Measurements from ENCODE around the gene ME3.

ME3 gene

DNA sequence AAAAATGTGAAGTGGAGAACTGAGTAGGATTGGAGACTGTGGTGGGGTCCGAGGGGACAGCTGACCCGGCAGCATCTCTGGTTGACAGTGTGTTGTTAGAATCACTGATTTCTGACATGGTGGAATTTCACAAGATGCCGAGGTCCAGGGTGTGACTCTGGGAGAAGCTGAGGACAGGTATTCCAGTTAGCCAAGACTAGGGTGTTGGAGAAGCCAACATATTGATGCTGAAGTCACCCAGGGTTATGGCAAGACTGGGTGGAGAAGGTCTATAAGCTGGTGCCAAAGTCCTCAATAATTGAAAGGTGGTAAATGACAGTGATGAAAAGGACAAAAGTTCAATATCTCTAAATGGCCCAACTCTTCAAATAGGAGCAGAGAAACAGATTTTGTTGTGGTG lies 86.1 kb downstream of the ME3 start:
- Histone ChIP-seq H3K9ac (ENCODE audit: low read depth, low read length, poor library complexity) (no peak overlapping the region), H2BK5ac (ENCODE audit: low read length) (no peak overlapping the region), H3K14ac (ENCODE audit: low read length) (no peak overlapping the region), H4K8ac (ENCODE audit: low read depth, low read length) (no peak overlapping the region), H2BK15ac (ENCODE audit: low read length) (no peak overlapping the region), H3K4me3 (ENCODE audit: low read length in 2 of 2) (no peak overlapping the region), H2AFZ (ENCODE audit: low read length) (no peak overlapping the region), H2AK5ac (ENCODE audit: low read depth, low read length) (no peak overlapping the region), H3K4ac (ENCODE audit: low read length) (no peak overlapping the region), H4K91ac (ENCODE audit: low read depth, low read length, poor library complexity) (no peak overlapping the region), H3K4me2 (ENCODE audit: insufficient read depth, low read length, poor library complexity, severe bottlenecking) (no peak overlapping the region), H3K18ac (ENCODE audit: low read length) (peak overlapping the region; percentile 40), H3K4me1 (ENCODE audit: control insufficient read depth in 2 of 2, insufficient read depth in 1 of 2, low read depth in 1 of 2, low read length in 2 of 2) (peaks cover 30 to 40% of the 10 kb centered on the region in 2 donors), H3K23ac (ENCODE audit: low read depth, low read length, poor library complexity) (no peak overlapping the region), H3K27me3 (ENCODE audit: control insufficient read depth in 3 of 3, insufficient read depth in 3 of 3, low read depth in 1 of 3, low read length in 3 of 3) (no peaks in the 10 kb centered on the region), H2BK12ac (ENCODE audit: low read length) (no peak overlapping the region), H2BK120ac (ENCODE audit: low read depth, low read length) (no peak overlapping the region), H3K79me1 (ENCODE audit: low read depth, low read length) (peaks cover 3% of the 10 kb centered on the region), H3K27ac (replicated peaks; ENCODE audit: low read length) (no peak overlapping the region), H3K36me3 (replicated peaks in 1 of 2; ENCODE audit: control insufficient read depth in 2 of 2, insufficient read depth in 2 of 2, low read length in 2 of 2) (no peaks in the 10 kb centered on the region), H3K9me3 (replicated peaks in 1 of 2; ENCODE audit: control insufficient read depth in 2 of 2, insufficient read depth in 1 of 2, low read depth in 1 of 2, low read length in 2 of 2) (no peaks in the 10 kb centered on the region)
- no peak for DNase-seq (ENCODE audit: low spot score)
- no CpG with 5 or more reads among the region's 3 CpGs for whole genome bisulfite sequencing, 2 donors (ENCODE audit: extremely low coverage in 2 of 2, insufficient read length in 2 of 2, insufficient replicate concordance in 1 of 2)

DNA sequence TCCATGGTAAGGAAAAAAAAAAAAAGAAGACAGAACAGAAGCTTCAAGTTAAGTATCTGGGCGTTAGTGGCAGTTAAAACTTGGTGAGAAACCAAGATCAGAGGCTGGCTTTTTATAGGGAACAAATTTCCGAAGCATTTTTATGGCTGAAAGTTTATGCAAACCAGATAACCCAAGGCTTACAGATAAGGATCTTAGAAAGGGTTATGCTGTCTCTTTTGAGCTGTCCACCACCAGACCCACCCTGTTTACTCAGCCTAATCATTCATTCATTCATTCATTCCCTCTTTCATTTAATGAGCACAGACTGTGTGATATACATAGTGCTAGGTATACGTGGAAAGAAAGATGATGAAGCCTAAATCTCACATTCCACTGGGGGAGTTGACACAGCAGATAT lies 89.5 kb downstream of the ME3 start:
- Histone ChIP-seq H2BK12ac (ENCODE audit: low read length) (no peak overlapping the region), H3K4me3 (ENCODE audit: low read length in 2 of 2) (no peak overlapping the region), H3K9ac (ENCODE audit: low read depth, low read length, poor library complexity) (no peak overlapping the region), H3K27me3 (ENCODE audit: control insufficient read depth in 3 of 3, insufficient read depth in 3 of 3, low read depth in 1 of 3, low read length in 3 of 3) (no peaks in the 10 kb centered on the region), H3K14ac (ENCODE audit: low read length) (no peak overlapping the region), H2AFZ (ENCODE audit: low read length) (no peak overlapping the region), H2BK120ac (ENCODE audit: low read depth, low read length) (no peak overlapping the region), H3K4me2 (ENCODE audit: insufficient read depth, low read length, poor library complexity, severe bottlenecking) (no peak overlapping the region), H3K4me1 (ENCODE audit: control insufficient read depth in 2 of 2, insufficient read depth in 1 of 2, low read depth in 1 of 2, low read length in 2 of 2) (peaks cover under 1 to 26% of the 10 kb centered on the region in 2 donors), H2BK5ac (ENCODE audit: low read length) (no peak overlapping the region), H3K79me1 (ENCODE audit: low read depth, low read length) (peaks cover 5% of the 10 kb centered on the region), H2BK15ac (ENCODE audit: low read length) (no peak overlapping the region), H3K4ac (ENCODE audit: low read length) (no peak overlapping the region), H4K8ac (ENCODE audit: low read depth, low read length) (no peak overlapping the region), H3K18ac (ENCODE audit: low read length) (no peak overlapping the region), H3K23ac (ENCODE audit: low read depth, low read length, poor library complexity) (no peak overlapping the region), H3K36me3 (replicated peaks in 1 of 2; ENCODE audit: control insufficient read depth in 2 of 2, insufficient read depth in 2 of 2, low read length in 2 of 2) (no peaks in the 10 kb centered on the region), H4K91ac (ENCODE audit: low read depth, low read length, poor library complexity) (no peak overlapping the region), H3K27ac (replicated peaks; ENCODE audit: low read length) (peak overlapping the region; percentile 39), H3K9me3 (replicated peaks in 1 of 2; ENCODE audit: control insufficient read depth in 2 of 2, insufficient read depth in 1 of 2, low read depth in 1 of 2, low read length in 2 of 2) (no peaks in the 10 kb centered on the region), H2AK5ac (ENCODE audit: low read depth, low read length) (no peak overlapping the region)
- no CpG with 5 or more reads among the region's 3 CpGs for WGBS, 2 donors (ENCODE audit: extremely low coverage in 2 of 2, insufficient read length in 2 of 2, insufficient replicate concordance in 1 of 2)
- DNase-seq (ENCODE audit: low spot score), result no peak

DNA sequence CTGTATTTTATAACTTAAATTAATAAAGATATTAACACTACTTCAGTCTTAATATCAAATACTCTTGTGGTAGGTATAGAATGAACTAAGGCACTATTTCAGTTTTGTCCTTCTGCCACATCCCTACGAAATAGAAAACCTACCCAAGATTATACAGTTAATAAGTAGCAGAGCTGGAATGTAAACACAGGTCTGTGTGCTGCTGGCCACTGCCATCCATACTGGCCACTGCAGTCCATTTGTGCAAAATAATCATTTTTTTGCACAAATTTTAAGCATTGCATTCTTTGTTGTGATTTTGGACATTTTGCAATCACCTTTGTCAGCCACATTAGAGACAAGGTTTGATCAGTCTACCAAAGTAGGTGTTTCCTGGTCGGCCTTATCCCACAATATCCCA lies 91.9 kb downstream of the ME3 start:
- Histone ChIP-seq H3K23ac (ENCODE audit: low read depth, low read length, poor library complexity) (no peak overlapping the region), H3K36me3 (replicated peaks in 1 of 2; ENCODE audit: control insufficient read depth in 2 of 2, insufficient read depth in 2 of 2, low read length in 2 of 2) (no peaks in the 10 kb centered on the region), H3K18ac (ENCODE audit: low read length) (no peak overlapping the region), H2BK120ac (ENCODE audit: low read depth, low read length) (no peak overlapping the region), H3K79me1 (ENCODE audit: low read depth, low read length) (peaks cover 6% of the 10 kb centered on the region), H2BK5ac (ENCODE audit: low read length) (no peak overlapping the region), H3K4me2 (ENCODE audit: insufficient read depth, low read length, poor library complexity, severe bottlenecking) (no peak overlapping the region), H3K14ac (ENCODE audit: low read length) (no peak overlapping the region), H3K9me3 (replicated peaks in 1 of 2; ENCODE audit: control insufficient read depth in 2 of 2, insufficient read depth in 1 of 2, low read depth in 1 of 2, low read length in 2 of 2) (no peaks in the 10 kb centered on the region), H2BK15ac (ENCODE audit: low read length) (no peak overlapping the region), H4K91ac (ENCODE audit: low read depth, low read length, poor library complexity) (no peak overlapping the region), H3K9ac (ENCODE audit: low read depth, low read length, poor library complexity) (no peak overlapping the region), H2AK5ac (ENCODE audit: low read depth, low read length) (no peak overlapping the region), H3K27me3 (ENCODE audit: control insufficient read depth in 3 of 3, insufficient read depth in 3 of 3, low read depth in 1 of 3, low read length in 3 of 3) (no peaks in the 10 kb centered on the region), H3K4me1 (ENCODE audit: control insufficient read depth in 2 of 2, insufficient read depth in 1 of 2, low read depth in 1 of 2, low read length in 2 of 2) (peaks cover 0 to 29% of the 10 kb centered on the region in 2 donors), H3K4ac (ENCODE audit: low read length) (no peak overlapping the region), H4K8ac (ENCODE audit: low read depth, low read length) (no peak overlapping the region), H3K4me3 (ENCODE audit: low read length in 2 of 2) (no peak overlapping the region), H2AFZ (ENCODE audit: low read length) (no peak overlapping the region), H3K27ac (replicated peaks; ENCODE audit: low read length) (no peak overlapping the region), H2BK12ac (ENCODE audit: low read length) (no peak overlapping the region)
- no CpG with 5 or more reads among the region's 2 CpGs for WGBS, 2 donors (ENCODE audit: extremely low coverage in 2 of 2, insufficient read length in 2 of 2, insufficient replicate concordance in 1 of 2)
- DNase-seq (ENCODE audit: low spot score), result no peak

DNA sequence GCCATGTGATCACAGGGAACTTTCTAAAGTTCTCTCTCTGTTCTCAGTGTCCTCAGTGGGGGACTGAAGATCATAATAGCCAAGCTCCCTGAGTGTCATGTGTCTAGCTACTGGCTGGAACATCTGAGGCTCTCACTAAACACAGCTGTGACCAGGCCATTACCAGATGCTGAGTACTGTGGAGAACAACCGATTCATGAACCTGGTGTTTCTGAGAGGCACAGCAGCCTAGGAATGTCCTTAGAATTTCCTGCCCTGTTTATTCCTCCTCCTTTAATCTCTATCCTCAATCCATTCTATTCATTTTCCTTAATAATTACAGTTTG lies 93.0 kb downstream of the ME3 start:
- Histone ChIP-seq H3K4me3 (ENCODE audit: low read length in 2 of 2) (no peak overlapping the region), H3K18ac (ENCODE audit: low read length) (peak overlapping the region; percentile 6), H3K9me3 (replicated peaks in 1 of 2; ENCODE audit: control insufficient read depth in 2 of 2, insufficient read depth in 1 of 2, low read depth in 1 of 2, low read length in 2 of 2) (no peaks in the 10 kb centered on the region), H3K4me2 (ENCODE audit: insufficient read depth, low read length, poor library complexity, severe bottlenecking) (no peak overlapping the region), H3K4ac (ENCODE audit: low read length) (no peak overlapping the region), H3K23ac (ENCODE audit: low read depth, low read length, poor library complexity) (no peak overlapping the region), H2BK5ac (ENCODE audit: low read length) (no peak overlapping the region), H4K91ac (ENCODE audit: low read depth, low read length, poor library complexity) (no peak overlapping the region), H3K4me1 (ENCODE audit: control insufficient read depth in 2 of 2, insufficient read depth in 1 of 2, low read depth in 1 of 2, low read length in 2 of 2) (peaks cover 0 to 26% of the 10 kb centered on the region in 2 donors), H3K27ac (replicated peaks; ENCODE audit: low read length) (peak overlapping the region; percentile 9), H3K14ac (ENCODE audit: low read length) (no peak overlapping the region), H3K36me3 (replicated peaks in 1 of 2; ENCODE audit: control insufficient read depth in 2 of 2, insufficient read depth in 2 of 2, low read length in 2 of 2) (no peaks in the 10 kb centered on the region), H3K27me3 (ENCODE audit: control insufficient read depth in 3 of 3, insufficient read depth in 3 of 3, low read depth in 1 of 3, low read length in 3 of 3) (no peaks in the 10 kb centered on the region), H2AFZ (ENCODE audit: low read length) (peak overlapping the region; percentile 17), H2BK12ac (ENCODE audit: low read length) (no peak overlapping the region), H4K8ac (ENCODE audit: low read depth, low read length) (no peak overlapping the region), H2BK15ac (ENCODE audit: low read length) (no peak overlapping the region), H3K79me1 (ENCODE audit: low read depth, low read length) (peaks cover 6% of the 10 kb centered on the region), H2AK5ac (ENCODE audit: low read depth, low read length) (no peak overlapping the region), H2BK120ac (ENCODE audit: low read depth, low read length) (no peak overlapping the region), H3K9ac (ENCODE audit: low read depth, low read length, poor library complexity) (no peak overlapping the region)
- no CpG with 5 or more reads among the region's 1 CpG for WGBS, 2 donors (ENCODE audit: extremely low coverage in 2 of 2, insufficient read length in 2 of 2, insufficient replicate concordance in 1 of 2)
- no peak for DNase-seq (ENCODE audit: low spot score)

Measured in neuronal stem cell (in vitro differentiated cells).